Kidney (tissue), 14 donors: ENCODE measurements around the gene VAPA. TPM values are rescaled to one million over a fixed set of nuclear protein-coding genes. Genes with fewer than 3 reads are reported as not detected.

Source experiments
- DNase-seq, 5 donors: peaks; one replicate each; pipeline ENCODE4 v3.0.0-alpha.2; 2013 to 2020
- FAIRE-seq: peaks from 2 replicates; lab custom pipeline; 2012; peaks lifted over from hg19 to GRCh38; lab: Jason Lieb, UNC
- H3K27ac ChIP-seq, 2 donors: one replicate each; pipeline ENCODE4 v1.7.0; 2013; ENCODE audit warnings: low read depth in 2 of 2, low read length in 2 of 2, inconsistent platforms in 1 of 2
- H3K27me3 ChIP-seq: one replicate; pipeline ENCODE4 v1.7.1; 2013; ENCODE audit warnings: low read length, inconsistent platforms; ENCODE audit not compliant: control insufficient read depth, insufficient read depth
- H3K36me3 ChIP-seq, 3 donors: one replicate each; pipeline versions ENCODE4 v1.7.0 to v1.7.1; 2013; ENCODE audit warnings: low read length in 3 of 3, control low read depth in 1 of 3, inconsistent platforms in 1 of 3; ENCODE audit not compliant: insufficient read depth in 3 of 3, control insufficient read depth in 2 of 3
- H3K4me1 ChIP-seq, 3 donors: one replicate each; pipeline versions ENCODE4 v1.7.0 to v1.7.1; 2013; ENCODE audit warnings: low read length in 3 of 3, inconsistent platforms in 1 of 3, low read depth in 1 of 3; ENCODE audit not compliant: control insufficient read depth in 2 of 3, insufficient read depth in 2 of 3
- H3K4me3 ChIP-seq, 3 donors: one replicate each; pipeline versions ENCODE4 v1.7.0 to v1.8.1; 2013; ENCODE audit warnings: low read length in 3 of 3, control low read depth in 1 of 3, inconsistent platforms in 1 of 3
- H3K9ac ChIP-seq, 3 donors: one replicate each; pipeline versions ENCODE4 v1.7.0 to v1.7.1; 2013; ENCODE audit warnings: low read length in 3 of 3, control low read depth in 1 of 3, inconsistent platforms in 1 of 3
- H3K9me3 ChIP-seq, 3 donors: one replicate each; pipeline versions ENCODE4 v1.7.0 to v1.7.1; 2013; ENCODE audit warnings: low read length in 3 of 3, control low read depth in 1 of 3, inconsistent platforms in 1 of 3; ENCODE audit not compliant: control insufficient read depth in 2 of 3, insufficient read depth in 1 of 3
- CTCF ChIP-seq: IDR thresholded peaks from 3 replicates; pipeline ENCODE4 v1.5.1; 2012; ENCODE audit warnings: mild to moderate bottlenecking, moderate library complexity, borderline replicate concordance; ENCODE audit not compliant: insufficient read depth; ENCODE audit errors: extremely low read depth
- intact Hi-C: fragments of 100-400 bp; cut with DNase I; formaldehyde crosslinking; loops from one replicate; pipeline ENCODE4 v1.11.1; 2022
- polyA plus RNA-seq: library from polyadenylated mRNA; stranded (reverse); fragments of 350-450 nt; fragmentation: Illumina TruSeq; extraction: RNeasy Lipid Tissue Mini Kit (QIAGEN cat#74804); gene quantifications from one replicate; pipeline ENCODE4 v1.2.3, GENCODE V29; 2014; ENCODE audit warnings: low read depth, low replicate concordance; ENCODE audit not compliant: insufficient read depth
- total RNA-seq: library from RNA; stranded (reverse); fragmentation: NEBNext Ultra II Directional; extraction: Animal tissue kit (Norgen Biotek cat#: 25700); gene quantifications from one replicate; pipeline ENCODE4 v1.2.1, GENCODE V29; 2021
- donor health status: control.
- donor health status: control.
- donor health status: control.
- donor health status: control.
- donor health status: control.
- donor health status: DM: yes; HTN: yes; CAD: no.
- donor health status: Normal renal cell carcinoma (clear cell type).

VAPA gene
- total and polyA plus RNA-seq, 2 donors from 2014 or later = 171 to 185 TPM

GRCh38 chr18:10008006-10008647, 94.3 kb downstream of the VAPA start:
- no peak overlapping the region for H3K4me3 ChIP-seq
- H3K27me3 ChIP-seq = no peaks in the 10 kb centered on the region
- no peak overlapping the region for H3K27ac ChIP-seq
- no peaks in the 10 kb centered on the region for H3K4me1 ChIP-seq
- no peaks in the 10 kb centered on the region for H3K36me3 ChIP-seq
- DNase-seq (no peak), FAIRE-seq (no peak)
- no peaks in the 10 kb centered on the region for H3K9me3 ChIP-seq
- H3K9ac ChIP-seq = no peak overlapping the region
- no peak for TF ChIP-seq CTCF
- intact Hi-C loops = loop anchor here (10.0 kb wide), 1 partner anchor 507 kb away; no protein-coding TSS in a partner anchor

Other genes with a start within 250 kb of the VAPA start
- 77.1 TPM for gene RAB31, start 205.7 kb upstream of the VAPA start, total RNA-seq
- gene RAB31, start 205.7 kb upstream of the VAPA start, polyA plus RNA-seq = 17.3 TPM
- 0.16 TPM for gene TXNDC2, start 28.0 kb upstream of the VAPA start, total RNA-seq
- not detected for gene TXNDC2, start 28.0 kb upstream of the VAPA start, polyA plus RNA-seq